Nephron progenitor cell (in vitro differentiated cells): ENCODE data around the gene GDE1.

Experiments used
- DNase-seq: peaks from one replicate; pipeline ENCODE4 v3.0.0; 2021
- H3K27ac Mint-ChIP-seq: 2 replicates; pipeline ENCODE4 v1.8.0; 2021; ENCODE audit warnings: mild to moderate bottlenecking, moderate library complexity, mixed read lengths
- H3K27me3 Mint-ChIP-seq: 2 replicates; pipeline ENCODE4 v1.8.0; 2021; ENCODE audit warnings: mild to moderate bottlenecking, low read depth, mixed read lengths; ENCODE audit not compliant: poor library complexity
- H3K36me3 Mint-ChIP-seq: 2 replicates; pipeline ENCODE4 v1.8.0; 2021; ENCODE audit warnings: low read depth, mixed read lengths
- H3K4me1 Mint-ChIP-seq: 2 replicates; pipeline ENCODE4 v1.8.0; 2021; ENCODE audit warnings: mixed read lengths
- H3K4me3 Mint-ChIP-seq: 2 replicates; pipeline ENCODE4 v1.8.0; 2021; ENCODE audit warnings: mild to moderate bottlenecking, moderate library complexity, mixed read lengths
- H3K9me3 Mint-ChIP-seq: 2 replicates; pipeline ENCODE4 v1.8.0; 2021; ENCODE audit warnings: mild to moderate bottlenecking, moderate library complexity, mixed read lengths
- CTCF ChIP-seq: fragments of 200-600 bp; sonication (generic); IDR thresholded peaks from 2 replicates; pipeline ENCODE4 v1.5.0; 2021; ENCODE audit warnings: antibody characterized with exemption

Gene GDE1

DNA sequence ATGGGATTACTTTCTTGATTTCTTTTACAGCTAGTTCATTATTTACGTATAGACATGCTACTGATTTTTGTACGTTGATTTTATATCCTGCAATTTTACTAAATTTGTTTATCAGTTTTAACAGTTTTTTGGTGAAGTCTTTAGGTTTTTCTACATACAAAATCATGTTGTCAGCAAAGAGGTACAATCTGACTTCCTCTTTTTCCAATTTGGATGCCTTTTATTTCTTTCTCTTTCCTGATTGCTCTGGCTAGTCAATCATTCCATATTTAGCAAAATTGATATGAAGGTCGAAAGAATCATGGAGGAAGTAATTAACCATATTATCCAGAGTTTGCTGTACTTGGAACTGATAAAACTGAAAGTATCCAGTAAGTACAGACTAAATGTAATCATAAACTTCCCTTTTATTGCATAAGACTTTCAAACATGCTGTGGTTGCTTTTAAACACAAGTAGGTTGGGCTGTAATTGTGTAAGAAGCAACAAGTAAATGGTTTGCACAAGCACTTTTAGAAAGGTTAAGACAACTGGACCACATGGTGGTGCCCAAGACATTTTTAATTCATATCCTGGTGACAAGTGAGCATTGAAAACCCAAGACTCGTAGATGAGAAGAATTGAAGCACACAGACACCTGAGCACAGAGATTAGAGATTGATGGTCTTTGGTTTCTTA is 8.4 kb downstream of the GDE1 start:
- Mint-ChIP-seq H3K9me3 (peaks cover 16% of the 10 kb centered on the region), H3K27ac (no peak overlapping the region), H3K4me3 (no peak overlapping the region), H3K4me1 (peaks cover 9% of the 10 kb centered on the region), H3K36me3 (peaks cover 65% of the 10 kb centered on the region), H3K27me3 (no peaks in the 10 kb centered on the region)
- no peak for TF ChIP-seq CTCF
- no peak for DNase-seq

DNA sequence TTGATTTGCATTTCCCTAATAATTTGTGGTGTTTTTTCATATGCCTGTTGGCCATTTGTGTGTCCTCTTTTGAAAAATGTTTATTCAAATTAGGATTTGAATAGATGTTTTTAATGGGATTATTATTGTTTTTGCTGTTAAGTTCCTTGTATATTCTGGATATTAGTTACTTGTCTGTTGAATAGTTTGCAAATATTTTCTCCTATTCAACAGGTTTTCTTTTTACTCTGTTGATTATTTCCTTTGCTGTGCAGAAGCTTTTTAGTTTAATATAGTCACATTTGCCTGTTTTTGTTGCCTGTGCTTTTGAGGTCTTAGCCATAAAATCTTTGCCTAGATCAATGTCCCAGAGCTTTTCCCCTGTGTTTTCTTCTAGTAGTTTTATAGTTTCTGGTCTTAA is 9.6 kb downstream of the GDE1 start:
- Mint-ChIP-seq H3K27ac (no peak overlapping the region), H3K36me3 (peaks cover 71% of the 10 kb centered on the region), H3K27me3 (no peaks in the 10 kb centered on the region), H3K4me3 (no peak overlapping the region), H3K4me1 (peaks cover under 1% of the 10 kb centered on the region), H3K9me3 (peaks cover 16% of the 10 kb centered on the region)
- TF ChIP-seq CTCF = no peak
- DNase-seq = no peak

- no peaks in the 10 kb centered on the region for H3K4me1 Mint-ChIP-seq
- H3K9me3 Mint-ChIP-seq = peaks cover 7% of the 10 kb centered on the region
- H3K36me3 Mint-ChIP-seq = peaks cover 70% of the 10 kb centered on the region
- H3K27me3 Mint-ChIP-seq = no peaks in the 10 kb centered on the region
- no peak for TF ChIP-seq CTCF
- H3K4me3 Mint-ChIP-seq = no peak overlapping the region
- no peak for DNase-seq
- H3K27ac Mint-ChIP-seq = peak overlapping the region; percentile 42
These were observed 14.0 kb downstream of the GDE1 start for GRCh38 chr16:19507867-19508266.

DNA sequence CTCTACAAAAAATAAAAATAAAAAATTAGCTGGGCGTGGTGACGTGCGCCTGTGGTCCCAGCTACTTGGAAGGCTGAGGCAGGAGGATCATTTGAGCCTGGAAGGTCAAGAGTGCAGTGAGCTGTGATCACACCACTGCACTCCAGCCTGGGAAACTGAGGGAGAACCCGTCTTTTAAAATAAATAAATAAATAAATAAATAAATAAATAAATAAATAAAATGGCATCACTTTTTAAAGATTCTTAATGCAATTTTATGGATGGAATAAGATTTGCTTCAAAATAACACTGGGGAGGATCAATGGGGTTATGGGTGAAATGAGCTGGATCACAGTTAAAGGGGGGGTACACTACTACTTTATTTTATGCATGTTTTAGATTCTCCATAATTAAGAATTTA is 14.9 kb downstream of the GDE1 start:
- TF ChIP-seq CTCF = no peak
- H3K36me3 Mint-ChIP-seq = peaks cover 68% of the 10 kb centered on the region

GRCh38 chr16:19505600-19506303 is 16.1 kb downstream of the GDE1 start:
- no peak for DNase-seq
- no peaks in the 10 kb centered on the region for H3K9me3 Mint-ChIP-seq
- TF ChIP-seq CTCF = no peak
- H3K4me3 Mint-ChIP-seq = no peak overlapping the region
- H3K4me1 Mint-ChIP-seq = no peaks in the 10 kb centered on the region
- H3K36me3 Mint-ChIP-seq = peaks cover 67% of the 10 kb centered on the region
- no peaks in the 10 kb centered on the region for H3K27me3 Mint-ChIP-seq
- H3K27ac Mint-ChIP-seq = no peak overlapping the region

More for the DNA sequence above, 14.9 kb downstream of the GDE1 start:
- Mint-ChIP-seq H3K9me3 (no peaks in the 10 kb centered on the region), H3K27ac (no peak overlapping the region), H3K4me1 (no peaks in the 10 kb centered on the region), H3K4me3 (no peak overlapping the region), H3K27me3 (no peaks in the 10 kb centered on the region)
- DNase-seq = no peak
